ENCODE results near the gene AHR. TPM values are rescaled to one million over a fixed set of nuclear protein-coding genes. Genes with fewer than 3 reads are reported as not detected.

Gene AHR
- total RNA-seq, 1 experiment from 2014 or later = 61.3 TPM

- no peak for TF ChIP-seq EZH2 (IDR thresholded peaks at IDR 0.05; ENCODE audit: low read depth)
- TF ChIP-seq, protein P1, sequence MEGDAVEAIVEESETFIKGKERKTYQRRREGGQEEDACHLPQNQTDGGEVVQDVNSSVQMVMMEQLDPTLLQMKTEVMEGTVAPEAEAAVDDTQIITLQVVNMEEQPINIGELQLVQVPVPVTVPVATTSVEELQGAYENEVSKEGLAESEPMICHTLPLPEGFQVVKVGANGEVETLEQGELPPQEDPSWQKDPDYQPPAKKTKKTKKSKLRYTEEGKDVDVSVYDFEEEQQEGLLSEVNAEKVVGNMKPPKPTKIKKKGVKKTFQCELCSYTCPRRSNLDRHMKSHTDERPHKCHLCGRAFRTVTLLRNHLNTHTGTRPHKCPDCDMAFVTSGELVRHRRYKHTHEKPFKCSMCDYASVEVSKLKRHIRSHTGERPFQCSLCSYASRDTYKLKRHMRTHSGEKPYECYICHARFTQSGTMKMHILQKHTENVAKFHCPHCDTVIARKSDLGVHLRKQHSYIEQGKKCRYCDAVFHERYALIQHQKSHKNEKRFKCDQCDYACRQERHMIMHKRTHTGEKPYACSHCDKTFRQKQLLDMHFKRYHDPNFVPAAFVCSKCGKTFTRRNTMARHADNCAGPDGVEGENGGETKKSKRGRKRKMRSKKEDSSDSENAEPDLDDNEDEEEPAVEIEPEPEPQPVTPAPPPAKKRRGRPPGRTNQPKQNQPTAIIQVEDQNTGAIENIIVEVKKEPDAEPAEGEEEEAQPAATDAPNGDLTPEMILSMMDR (conservative IDR thresholded peaks at IDR 0.05) = no peak
- Histone ChIP-seq H3K36me3 (ENCODE audit: low read depth) (no peaks in the 10 kb centered on the region), H2AFZ (no peak overlapping the region), H3K4me2 (no peak overlapping the region), H3K79me2 (ENCODE audit: low read depth) (no peaks in the 10 kb centered on the region), H3K4me1 (replicated peaks; ENCODE audit: insufficient read depth) (peaks cover 5% of the 10 kb centered on the region; the same call in 1 of the 2 replicates), H4K20me1 (ENCODE audit: insufficient read depth) (no peaks in the 10 kb centered on the region), H3K27me3 (ENCODE audit: insufficient read depth, low read depth) (no peaks in the 10 kb centered on the region), H3K9me3 (ENCODE audit: insufficient read depth, low read depth) (peaks cover 5% of the 10 kb centered on the region; the same call in 1 of the 2 replicates), H3K27ac (no peak overlapping the region), H3K4me3 (no peak overlapping the region), H3K9me2 (ENCODE audit: insufficient read depth) (no peaks in the 10 kb centered on the region), H3F3A (ENCODE audit: insufficient read depth, low read depth) (peaks cover 5% of the 10 kb centered on the region)
- ChIA-PET CTCF (no interaction called here), POLR2A (ENCODE audit: unreplicated experiment) (no interaction called here)
- no TSS peak for BruUV-seq (replicated peaks)
- intact Hi-C loops (cut with micrococcal nuclease; ENCODE audit: unreplicated experiment) = no loop called here
- DNase-seq = no peak
These were observed 19.4 kb upstream of the AHR start for GRCh38 chr7:17279061-17279460.

GRCh38 chr7:17289074-17289645 is 9.3 kb upstream of the AHR start:
- H3K9me2 ChIP-seq (ENCODE audit: insufficient read depth) = no peaks in the 10 kb centered on the region
- DNase-seq = no peak
- no peak overlapping the region for H3K4me2 ChIP-seq
- H3K36me3 ChIP-seq (ENCODE audit: low read depth) = no peaks in the 10 kb centered on the region
- ChIA-PET POLR2A (ENCODE audit: unreplicated experiment) (no interaction called here), CTCF (no interaction called here)
- H3K4me3 ChIP-seq = no peak overlapping the region
- no peaks in the 10 kb centered on the region for H3K9me3 ChIP-seq (ENCODE audit: insufficient read depth, low read depth)
- H3K27me3 ChIP-seq (ENCODE audit: insufficient read depth, low read depth) = no peaks in the 10 kb centered on the region
- intact Hi-C loops (cut with micrococcal nuclease; ENCODE audit: unreplicated experiment) = no loop called here
- H2AFZ ChIP-seq = no peak overlapping the region
- H3F3A ChIP-seq (ENCODE audit: insufficient read depth, low read depth) = no peaks in the 10 kb centered on the region
- H3K27ac ChIP-seq = no peak overlapping the region
- no peaks in the 10 kb centered on the region for H3K4me1 ChIP-seq (replicated peaks; ENCODE audit: insufficient read depth)
- H3K79me2 ChIP-seq (ENCODE audit: low read depth) = no peaks in the 10 kb centered on the region
- H4K20me1 ChIP-seq (ENCODE audit: insufficient read depth) = no peaks in the 10 kb centered on the region
- no TSS peak for BruUV-seq (replicated peaks)
- TF ChIP-seq EZH2 (IDR thresholded peaks at IDR 0.05; ENCODE audit: low read depth) = no peak
- TF ChIP-seq, protein P1 (conservative IDR thresholded peaks at IDR 0.05) = no peak

GRCh38 chr7:17292843-17293242 is 5.6 kb upstream of the AHR start:
- CTCF ChIA-PET = interaction anchor here (0.6 kb wide), 1 partner anchor 375 kb away, joined by 3 read pairs; no protein-coding TSS in a partner anchor
- Histone ChIP-seq H4K20me1 (ENCODE audit: insufficient read depth) (no peaks in the 10 kb centered on the region), H3F3A (ENCODE audit: insufficient read depth, low read depth) (peaks cover 4% of the 10 kb centered on the region; the same call in 1 of the 2 replicates), H3K4me2 (no peak overlapping the region), H3K4me1 (replicated peaks; ENCODE audit: insufficient read depth) (peaks cover 3% of the 10 kb centered on the region), H3K27ac (no peak overlapping the region), H3K4me3 (no peak overlapping the region), H3K27me3 (ENCODE audit: insufficient read depth, low read depth) (no peaks in the 10 kb centered on the region), H3K9me3 (ENCODE audit: insufficient read depth, low read depth) (peaks cover 3% of the 10 kb centered on the region; the same call in 1 of the 2 replicates), H3K36me3 (ENCODE audit: low read depth) (no peaks in the 10 kb centered on the region), H2AFZ (no peak overlapping the region), H3K9me2 (ENCODE audit: insufficient read depth) (no peaks in the 10 kb centered on the region), H3K79me2 (ENCODE audit: low read depth) (no peaks in the 10 kb centered on the region)
- POLR2A ChIA-PET (ENCODE audit: unreplicated experiment) = interaction anchor here (0.7 kb wide), 1 partner anchor 163 kb away, joined by 3 read pairs; no protein-coding TSS in a partner anchor
- no peak for DNase-seq
- intact Hi-C loops (cut with micrococcal nuclease; ENCODE audit: unreplicated experiment) = no loop called here
- TF ChIP-seq, protein P1 (conservative IDR thresholded peaks at IDR 0.05) = no peak
- no peak for TF ChIP-seq EZH2 (IDR thresholded peaks at IDR 0.05; ENCODE audit: low read depth)
- no TSS peak for BruUV-seq (replicated peaks)
